Body of pancreas (tissue), 4 donors: Measurements from ENCODE around the gene PVR.

Experiments
- CTCF ChIP-seq, 7 experiments: fragments of 450-650 bp in 4 of 7; fragments of 200-600 bp in 3 of 7; sonication (generic) in 3 of 7; IDR thresholded peaks; one replicate each; pipeline ENCODE4 v1.5.1; 2016 to 2019; ENCODE audit warnings: antibody characterized with exemption in 7 of 7
- POLR2A ChIP-seq, 3 donors: fragments of 450-650 bp; IDR thresholded peaks; one replicate each; pipeline ENCODE4 v1.6.1; 2016; ENCODE audit warnings: antibody characterized with exemption in 3 of 3, mild to moderate bottlenecking in 2 of 3

DNA sequence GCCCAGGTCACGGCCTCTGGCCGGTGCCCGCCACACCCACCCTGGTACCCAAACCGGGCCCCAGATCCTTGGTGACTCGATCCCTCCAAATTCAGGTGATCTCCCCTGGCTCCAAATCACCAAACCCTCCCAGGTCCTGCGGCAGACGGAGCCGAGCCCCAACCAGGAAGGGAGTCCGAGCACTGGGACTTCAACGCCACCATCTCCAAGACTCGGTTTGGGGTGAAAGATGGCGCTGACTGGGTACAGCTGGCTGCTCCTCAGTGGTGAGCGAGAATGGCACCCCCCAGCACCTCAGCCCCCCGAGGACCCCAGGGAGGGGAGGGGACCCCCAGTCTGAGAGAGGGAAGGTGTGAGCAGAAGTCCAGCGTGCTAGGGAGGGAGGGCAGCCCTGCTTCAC, 57.5 kb downstream of the PVR start:
- TF ChIP-seq CTCF (IDR thresholded peaks at IDR 0.05) (no peak), POLR2A (IDR thresholded peaks at IDR 0.05) (no peak)
